ENCODE results near the gene HOXB4.

The HOXB4 gene

DNA sequence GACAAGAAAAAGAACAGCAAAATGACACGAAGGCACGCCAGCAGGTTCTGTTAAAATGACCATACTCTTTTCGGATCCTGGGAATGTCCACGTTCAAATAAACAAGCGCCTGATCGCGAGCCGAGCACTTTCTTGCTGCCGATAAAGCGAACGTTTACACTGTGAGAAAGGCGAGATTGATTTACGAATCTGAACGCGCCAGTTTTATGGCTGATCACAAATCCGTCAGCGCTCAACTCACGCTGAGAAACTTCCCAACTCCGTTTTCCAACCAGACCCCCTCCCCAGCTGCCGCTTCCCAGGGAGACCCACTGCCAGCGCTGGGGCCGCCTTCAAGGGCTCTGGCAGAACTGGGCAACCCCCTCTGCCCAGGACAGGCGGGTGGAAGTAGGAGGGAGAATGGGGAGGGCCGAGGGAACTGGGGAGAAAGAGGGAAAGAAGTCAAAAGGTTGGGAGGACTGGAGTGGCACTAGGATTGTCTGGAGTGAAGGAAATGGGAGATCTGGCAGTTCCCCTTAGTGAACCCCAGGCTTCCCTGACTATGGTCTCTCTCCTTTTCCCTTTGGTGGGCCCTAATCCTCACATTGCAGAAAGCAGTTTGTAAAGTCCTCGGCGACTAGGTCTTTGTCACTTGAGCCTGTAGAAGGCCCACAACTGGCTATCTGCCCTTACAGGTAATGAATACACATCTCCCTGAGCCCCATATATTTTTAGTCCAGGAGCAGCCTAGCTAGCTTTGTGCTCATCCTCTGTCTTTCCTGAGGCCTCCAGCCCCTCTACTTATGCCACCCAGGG, 6.9 kb downstream of the HOXB4 start:
- no peak for DNase-seq

GRCh38 chr17:48570325-48571023, 7.7 kb downstream of the HOXB4 start:
- DNase-seq = no peak

DNA sequence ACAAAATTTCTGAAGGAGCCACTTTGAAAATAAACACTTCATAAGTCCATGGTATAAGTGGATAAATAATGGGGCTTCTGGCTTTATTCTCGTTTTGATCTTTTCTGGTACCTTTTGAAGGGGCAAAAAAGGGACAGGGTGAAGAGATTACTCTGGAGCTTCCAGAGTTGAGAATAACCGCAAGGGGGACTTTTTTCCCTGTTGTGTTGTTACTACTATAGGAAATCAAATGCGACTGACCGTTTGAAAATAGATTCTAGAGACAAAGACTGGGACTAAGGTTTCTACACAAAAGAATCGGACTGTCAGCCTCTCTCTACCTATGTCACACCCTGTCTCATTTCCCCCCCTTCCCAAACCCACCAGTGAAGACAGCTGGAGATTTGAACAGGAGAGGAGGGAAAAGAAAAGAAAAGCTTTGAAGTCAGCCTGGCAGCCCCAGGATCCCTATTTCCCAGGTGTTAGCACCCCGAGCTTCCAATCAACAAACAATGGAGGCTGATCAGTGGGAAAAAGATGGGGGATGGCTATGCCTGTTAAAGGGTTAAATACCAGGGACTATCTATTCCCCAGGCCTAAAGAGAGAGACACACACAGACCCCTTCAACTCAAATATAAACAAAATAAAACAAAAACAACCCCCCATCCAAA, 8.4 kb downstream of the HOXB4 start:
- DNase-seq = no peak

GRCh38 chr17:48569240-48569582, 8.9 kb downstream of the HOXB4 start:
- DNase-seq = no peak

- DNase-seq = no peak
Observed at GRCh38 chr17:48568499-48569239, 9.5 kb downstream of the HOXB4 start.

DNA sequence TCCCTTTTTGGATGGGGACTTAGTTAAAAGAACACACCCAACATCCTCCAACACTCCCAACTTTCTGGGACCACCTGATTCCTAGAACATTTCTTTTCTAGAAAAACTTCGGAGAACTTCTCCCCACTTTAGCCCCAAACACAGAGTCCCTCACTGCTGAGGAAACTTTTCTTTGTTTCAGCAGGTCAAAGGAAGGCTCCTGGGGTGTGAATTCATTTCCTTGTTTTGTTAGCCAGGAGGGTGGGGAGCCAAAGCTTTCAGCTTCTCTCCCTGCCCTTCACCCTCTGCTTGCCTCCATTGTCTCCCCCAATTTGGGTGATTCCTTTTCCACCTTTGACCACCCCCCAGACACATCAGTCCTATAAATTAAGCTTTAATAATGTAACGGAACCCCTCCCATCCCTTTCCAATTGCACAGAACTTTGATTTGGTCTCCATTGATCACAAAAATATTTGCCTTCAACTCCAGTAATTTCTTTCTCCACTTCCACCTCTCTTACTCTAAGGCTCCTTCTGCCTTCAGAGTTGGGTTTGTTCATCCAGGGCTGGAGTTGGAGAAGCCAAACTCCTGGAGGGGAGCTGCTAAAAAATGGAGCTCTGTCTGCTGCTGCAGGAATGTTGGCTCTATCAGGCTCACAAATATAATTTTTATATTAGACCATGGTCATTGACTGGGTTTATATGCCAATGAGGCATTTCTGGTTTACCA, 10.3 kb downstream of the HOXB4 start:
- DNase-seq = no peak

GRCh38 chr17:48567209-48567608, 10.9 kb downstream of the HOXB4 start:
- no peak for DNase-seq

GRCh38 chr17:48566717-48567116, 11.4 kb downstream of the HOXB4 start:
- DNase-seq = no peak

DNA sequence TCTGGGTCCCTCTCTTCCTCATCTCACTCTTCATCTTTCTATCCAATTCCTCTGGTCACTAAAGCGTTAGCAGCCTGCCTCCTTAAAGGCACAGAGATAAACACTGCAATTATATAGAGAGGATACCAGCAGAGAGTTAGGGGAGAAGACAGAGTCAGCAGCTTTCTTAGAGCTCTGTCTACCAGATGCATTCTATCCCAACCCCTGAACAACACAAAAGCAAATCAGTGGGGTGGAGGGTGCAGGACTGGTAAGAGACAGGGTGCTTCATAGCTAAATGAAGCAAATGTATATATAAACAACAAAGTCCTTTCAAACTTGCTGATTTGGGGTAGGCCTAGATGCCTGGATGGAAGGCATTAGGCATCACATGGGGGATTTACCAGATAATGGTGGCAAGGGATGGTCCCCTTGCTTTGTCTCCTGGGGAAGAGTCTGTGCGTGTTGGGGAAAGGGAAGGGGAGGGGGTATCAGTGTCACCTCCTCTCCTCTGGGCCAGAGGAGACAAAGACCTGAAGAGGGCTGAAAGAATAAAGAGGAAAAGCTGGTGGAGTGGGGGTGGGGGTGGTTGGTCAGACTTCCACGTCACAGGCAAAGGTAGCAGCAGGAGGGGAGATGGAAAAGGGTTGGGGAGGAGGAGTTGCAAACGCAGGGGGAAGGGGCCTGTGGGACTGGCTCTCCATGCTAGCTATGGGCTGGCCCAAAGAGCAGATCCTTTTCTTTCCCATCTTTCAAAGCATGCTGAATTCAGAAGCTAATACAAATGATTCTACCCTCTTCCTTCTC, 12.0 kb downstream of the HOXB4 start:
- no peak for DNase-seq

DNA sequence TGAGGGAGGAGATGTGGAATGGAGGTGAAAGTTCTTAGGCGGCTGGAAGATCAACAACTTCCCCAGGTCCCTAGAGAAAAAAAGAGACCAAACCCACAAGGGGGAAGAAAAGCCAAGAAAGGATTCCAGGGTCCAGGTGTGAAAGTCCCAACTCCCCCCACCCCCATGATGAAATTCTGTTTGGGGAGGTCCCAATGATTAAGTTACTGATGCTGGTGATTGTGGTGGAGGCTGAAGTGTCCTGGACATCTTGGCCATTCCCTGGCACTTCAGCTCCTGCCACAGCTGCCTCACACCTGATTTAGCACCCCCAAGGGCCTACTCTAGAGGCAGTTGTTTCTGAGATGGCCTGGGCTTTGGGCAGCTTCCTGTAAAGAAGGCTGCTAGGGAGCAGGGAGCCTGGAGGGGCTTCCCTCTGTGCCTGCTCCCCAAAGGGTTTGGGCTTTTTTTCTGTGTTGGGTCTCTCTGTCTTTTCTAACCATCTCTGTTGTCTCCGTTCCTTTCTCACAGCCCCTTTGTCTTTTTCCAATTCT, 13.1 kb downstream of the HOXB4 start:
- DNase-seq = no peak

DNA sequence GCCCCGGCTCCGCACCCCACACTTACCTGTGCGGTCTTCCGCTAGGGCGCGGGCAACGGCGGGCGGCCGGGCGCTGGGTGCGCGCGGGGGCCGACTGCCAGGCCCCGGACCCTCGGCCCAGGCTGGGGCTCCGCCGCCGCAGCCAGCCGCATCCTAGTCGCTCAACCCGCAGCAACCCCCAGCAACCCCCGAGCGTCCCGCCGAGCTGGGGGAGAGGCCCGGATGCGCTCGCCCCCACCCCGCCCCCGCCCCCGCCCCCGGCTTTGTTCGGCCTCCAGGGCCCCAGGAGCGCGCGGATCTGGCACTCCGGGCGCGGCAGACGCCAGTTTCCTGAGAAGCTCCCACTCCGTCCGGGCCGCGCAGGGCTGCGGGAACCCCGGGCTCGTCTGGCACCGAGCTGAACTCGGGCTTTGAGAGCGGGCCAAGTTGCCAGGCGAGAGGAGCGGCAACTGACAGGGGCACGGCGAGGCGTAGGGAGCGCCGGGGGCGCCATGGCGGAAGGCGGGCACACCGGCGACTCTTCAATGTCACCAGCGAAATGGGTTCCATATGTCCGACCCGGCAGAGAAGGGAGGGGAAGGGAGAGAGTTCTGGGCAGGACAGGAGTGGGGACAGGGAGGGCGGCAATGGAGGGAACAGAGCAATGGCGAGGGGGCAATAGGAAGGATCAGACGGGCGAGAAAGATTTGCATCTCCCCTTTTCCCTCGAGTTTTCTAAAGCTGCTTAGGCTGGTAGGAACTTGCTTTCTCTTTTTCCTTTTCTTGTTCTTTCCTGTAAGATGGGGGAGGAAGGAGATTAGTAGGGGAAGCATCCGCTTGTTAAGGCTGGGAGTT, 13.7 kb downstream of the HOXB4 start:
- no peak for DNase-seq

DNA sequence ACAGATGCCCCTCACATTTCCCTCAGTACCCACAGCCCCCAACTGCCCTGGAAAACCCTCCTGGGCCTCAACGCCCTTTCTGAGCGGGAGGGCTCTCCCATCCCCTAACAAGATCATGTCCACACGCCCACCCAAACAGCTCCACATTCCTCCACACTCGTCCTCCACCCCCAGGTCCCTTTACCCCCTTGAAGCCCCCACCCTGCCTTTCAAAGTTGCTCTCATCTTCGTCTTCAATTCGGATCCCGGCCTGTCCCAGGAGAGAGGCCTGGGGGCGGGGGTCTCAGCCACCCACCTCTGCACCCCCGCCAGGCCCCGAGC, 14.3 kb downstream of the HOXB4 start:
- DNase-seq = no peak

DNA sequence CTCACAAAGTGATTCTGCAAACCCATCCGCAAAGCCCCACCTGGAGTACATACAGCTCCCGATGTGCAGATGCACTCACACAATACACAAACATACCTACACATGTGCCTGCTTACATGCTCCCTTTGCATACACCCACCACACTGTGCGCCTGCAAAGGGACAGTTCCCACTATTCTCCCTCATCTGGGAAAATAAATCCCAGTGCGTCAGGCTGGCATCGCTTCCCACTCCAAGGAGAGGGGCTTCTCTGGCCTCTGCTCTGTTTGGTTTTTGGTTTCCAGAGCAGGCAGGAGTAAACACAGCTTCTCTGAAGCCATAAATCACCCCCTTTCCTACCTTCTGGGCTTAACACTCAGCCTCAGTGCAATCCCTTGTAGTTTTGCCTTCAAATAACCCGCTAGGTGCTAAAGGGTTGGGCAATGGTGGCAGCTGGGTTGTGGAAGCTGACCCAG, 14.7 kb downstream of the HOXB4 start:
- no peak for DNase-seq

- DNase-seq = no peak
Observed at GRCh38 chr17:48562934-48563333, 15.2 kb downstream of the HOXB4 start.

- no peak for DNase-seq
Observed at GRCh38 chr17:48561884-48562810, 16.0 kb downstream of the HOXB4 start.

DNA sequence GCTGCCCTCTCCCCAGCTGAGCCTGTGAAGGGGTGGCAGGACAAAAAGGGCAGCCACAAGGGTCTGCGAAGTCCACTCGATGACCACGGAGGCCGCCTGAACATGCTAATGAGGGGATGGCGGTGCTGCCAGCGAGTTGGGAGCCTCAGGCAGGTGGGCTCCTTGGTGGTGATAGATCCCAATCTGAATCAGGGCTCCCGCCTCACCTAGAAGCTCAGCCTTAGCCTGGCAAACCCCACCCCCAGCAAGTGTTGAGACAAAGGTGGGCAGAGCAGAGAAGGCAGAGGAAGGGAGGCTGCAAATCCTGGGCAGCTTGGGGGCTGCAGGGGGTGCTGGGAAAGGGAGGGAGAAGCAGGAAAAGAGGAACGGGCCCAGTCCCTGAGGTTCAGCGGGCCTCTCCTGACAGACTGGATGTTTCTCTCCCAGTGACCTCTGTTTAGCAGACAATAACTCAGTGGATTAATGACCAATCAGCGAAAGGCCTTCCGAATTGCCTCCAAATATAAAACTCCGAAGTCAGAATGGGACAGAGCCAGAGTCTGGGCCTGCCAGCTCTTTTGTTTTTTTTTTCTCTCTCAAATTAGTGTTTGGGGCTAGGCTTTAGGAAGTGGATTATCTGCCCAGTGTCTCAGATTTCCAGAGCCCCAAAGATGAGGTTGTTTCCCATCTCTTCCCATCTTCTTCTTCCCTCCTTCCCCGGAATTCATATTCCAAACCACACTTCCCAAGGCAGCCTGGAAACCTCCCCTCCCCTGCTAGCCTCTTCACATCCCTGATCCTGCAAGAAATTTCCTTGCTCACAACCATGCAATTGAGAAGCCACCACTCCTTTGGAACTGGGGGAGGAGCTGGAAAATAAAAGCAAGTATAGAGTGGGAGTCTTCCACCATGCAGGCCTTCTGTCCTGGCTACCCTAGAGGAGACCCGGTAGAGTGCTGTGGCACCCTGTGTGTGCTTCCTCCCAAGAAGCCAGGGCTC, 18.0 kb downstream of the HOXB4 start:
- no peak for DNase-seq

GRCh38 chr17:48559122-48559839, 18.9 kb downstream of the HOXB4 start:
- no peak for DNase-seq

- no peak for DNase-seq
Observed at GRCh38 chr17:48558831-48559121, 19.4 kb downstream of the HOXB4 start.

Measured in suppressor macrophage treated with lipopolysaccharide for 1 hour (primary cell).